ENCODE data around the gene MRPS18B.
"Not testable (repeated sequence)": the region's sequence is repeated elsewhere in the genome, so short reads cannot be mapped to it uniquely, and the experiment has no call there.

- not testable (repeated sequence) for TF ChIP-seq CTCF, POLR2A, POLR2AphosphoS5 (IDR thresholded peaks at IDR 0.05)
Measured at GRCh38 chr6:30657922-30658321, 40.3 kb downstream of the MRPS18B start.

All from upper lobe of left lung (tissue), 4 donors.